AG04449 (cell line): ENCODE results near the gene PBLD.

ENCODE experiments used
- CTCF ChIA-PET: fragments of 350-600 bp; formaldehyde crosslinking; extraction: SDS; loops from one replicate; lab custom pipeline; 2021; ENCODE audit warnings: antibody characterized with exemption; lab: Yijun Ruan, JAX
- POLR2A ChIA-PET: fragments of 400-600, 350-600 bp; formaldehyde crosslinking; extraction: SDS; loops from one replicate; lab custom pipeline; 2020; ENCODE audit warnings: antibody characterized with exemption, inconsistent platforms; lab: Yijun Ruan, JAX
- DNase-seq: peaks from one replicate; pipeline ENCODE4 v3.0.0-alpha.2; 2010; ENCODE audit warnings: low read depth, low spot score
- H3K4me3 ChIP-seq: 2 replicates; pipeline ENCODE4 v1.5.1; 2011; ENCODE audit warnings: low read depth, mild to moderate bottlenecking, control low read depth, low read length
- CTCF ChIP-seq: IDR thresholded peaks from one replicate; pipeline ENCODE4 v1.5.1; 2011; ENCODE audit warnings: mild to moderate bottlenecking, moderate library complexity, low read length, control low read depth, inconsistent platforms; ENCODE audit not compliant: insufficient read depth; ENCODE audit errors: missing control alignments

The PBLD gene

GRCh38 chr10:68364101-68364886 lies 31.6 kb upstream of the PBLD start:
- H3K4me3 ChIP-seq = no peak overlapping the region
- no peak for DNase-seq
- POLR2A ChIA-PET = no interaction called here
- no peak for TF ChIP-seq CTCF
- CTCF ChIA-PET = interaction anchor here (1.2 to 4.3 kb wide), 2 partner anchors 16 to 43 kb away, joined by 4 to 26 read pairs; partner anchors contain the start of gene RUFY2

- POLR2A ChIA-PET = no interaction called here
- CTCF ChIA-PET = interaction anchor here (4.3 kb wide), 1 partner anchor 14 kb away, joined by 26 read pairs; no protein-coding TSS in a partner anchor
- no peak overlapping the region for H3K4me3 ChIP-seq
- DNase-seq = no peak
- TF ChIP-seq CTCF = no peak
These were observed 29.9 kb upstream of the PBLD start for GRCh38 chr10:68362590-68362989.

GRCh38 chr10:68359189-68359588 lies 26.5 kb upstream of the PBLD start:
- DNase-seq = no peak
- POLR2A ChIA-PET = no interaction called here
- H3K4me3 ChIP-seq = no peak overlapping the region
- TF ChIP-seq CTCF = no peak
- CTCF ChIA-PET = interaction anchor here (1.0 to 1.2 kb wide), 2 partner anchors 11 kb away, joined by 3 to 4 read pairs; no protein-coding TSS in a partner anchor

- TF ChIP-seq CTCF = no peak
- DNase-seq = no peak
- no peak overlapping the region for H3K4me3 ChIP-seq
- CTCF ChIA-PET = interaction anchor here (1.0 kb wide), 1 partner anchor 19 kb away, joined by 3 read pairs; no protein-coding TSS in a partner anchor
- POLR2A ChIA-PET = no interaction called here
These were observed 20.8 kb upstream of the PBLD start for GRCh38 chr10:68353537-68353936.

GRCh38 chr10:68348265-68348741 lies 15.6 kb upstream of the PBLD start:
- H3K4me3 ChIP-seq = no peak overlapping the region
- no peak for DNase-seq
- ChIA-PET POLR2A (no interaction called here), CTCF (interaction anchor here (0.6 to 3.3 kb wide), 22 partner anchors 9 to 493 kb away, joined by 3 to 33 read pairs (median 4); partner anchors contain the start of genes HNRNPH3 and PBLD)
- TF ChIP-seq CTCF = peak; percentile 86

DNA sequence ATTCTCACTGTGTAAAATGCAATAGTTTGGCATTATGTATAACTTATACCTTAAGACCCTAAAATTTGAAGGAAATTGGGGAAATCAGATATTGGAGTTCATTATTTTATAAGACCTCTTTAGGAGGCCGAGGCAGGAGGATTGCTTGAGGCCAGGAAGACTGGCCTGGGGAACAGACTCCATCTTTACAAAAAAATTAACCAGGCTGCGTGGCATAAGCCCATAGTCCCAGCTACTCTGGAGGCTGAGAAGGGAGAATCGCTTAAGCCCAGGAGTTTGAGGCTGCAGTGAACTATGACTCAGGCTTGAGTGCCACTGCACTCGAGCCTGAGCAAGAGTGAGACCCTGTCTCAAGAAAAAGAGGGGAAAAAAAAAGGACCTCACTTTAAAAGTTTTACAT lies 14.0 kb upstream of the PBLD start:
- no peak for TF ChIP-seq CTCF
- no peak overlapping the region for H3K4me3 ChIP-seq
- ChIA-PET POLR2A (no interaction called here), CTCF (interaction anchor here (1.1 to 3.3 kb wide), 5 partner anchors 10 to 134 kb away, joined by 3 to 26 read pairs (median 5); no protein-coding TSS in a partner anchor)
- no peak for DNase-seq
